Stimulated activated CD4-positive, alpha-beta T cell treated with anti-CD3 and anti-CD28 coated beads, Interleukin-4, amount 100 ng/mL, for 48 hours (primary cell): Measurements from ENCODE around the gene OR1I1.

Experiments used
- DNase-seq, 2 donors: peaks; one replicate each; pipeline ENCODE4 v3.0.0-alpha.2; 2020; ENCODE audit warnings: low read depth in 2 of 2

OR1I1 gene

DNA sequence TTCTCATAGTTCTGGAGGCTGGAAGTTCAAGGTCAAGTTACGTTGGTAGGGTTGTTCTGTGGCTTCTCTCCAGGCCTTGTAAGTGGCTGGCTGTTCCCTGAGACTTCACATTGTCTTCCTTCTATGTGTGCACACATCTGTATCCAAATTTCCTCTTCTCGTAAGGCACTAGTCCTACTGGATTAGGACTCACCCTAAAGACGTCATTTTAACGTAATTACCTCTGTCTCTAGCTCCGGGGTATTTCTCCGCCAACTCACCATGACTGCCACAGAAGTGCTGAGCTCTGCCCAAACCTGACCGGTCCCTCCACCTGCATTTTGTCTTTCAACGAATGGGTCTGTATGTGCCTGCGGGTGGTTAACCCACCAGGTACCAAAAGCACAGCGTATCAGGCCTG is 16.4 kb downstream of the OR1I1 start:
- no peak for DNase-seq

DNA sequence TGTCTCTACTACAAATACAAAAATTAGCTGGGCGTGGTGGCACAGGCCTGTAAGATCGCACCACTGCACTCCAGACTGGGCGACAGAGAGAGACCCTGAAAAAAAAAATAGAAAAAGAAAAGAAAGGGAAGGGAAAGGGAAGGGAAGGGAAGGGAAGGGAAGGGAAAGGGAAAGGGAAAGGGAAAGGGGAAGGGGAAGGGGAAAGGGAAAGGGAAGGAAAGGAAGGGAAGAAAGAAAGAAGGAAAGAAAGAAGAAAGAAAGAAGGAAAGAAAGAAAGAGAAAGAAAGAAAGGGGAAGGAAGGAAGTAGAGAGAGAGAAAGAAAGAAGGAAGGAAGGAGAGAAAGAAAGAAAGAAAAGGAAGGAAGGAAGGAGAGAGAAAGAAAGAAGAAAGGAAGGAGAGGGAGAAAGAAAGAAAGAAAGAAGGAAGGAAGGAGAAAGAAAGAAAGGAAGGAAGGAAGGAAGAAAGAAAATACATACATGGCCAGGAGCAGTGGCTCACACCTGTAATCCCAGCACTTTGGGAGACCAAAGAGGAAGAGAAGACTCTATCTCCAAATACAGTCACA is 17.1 kb downstream of the OR1I1 start:
- no peak for DNase-seq

DNA sequence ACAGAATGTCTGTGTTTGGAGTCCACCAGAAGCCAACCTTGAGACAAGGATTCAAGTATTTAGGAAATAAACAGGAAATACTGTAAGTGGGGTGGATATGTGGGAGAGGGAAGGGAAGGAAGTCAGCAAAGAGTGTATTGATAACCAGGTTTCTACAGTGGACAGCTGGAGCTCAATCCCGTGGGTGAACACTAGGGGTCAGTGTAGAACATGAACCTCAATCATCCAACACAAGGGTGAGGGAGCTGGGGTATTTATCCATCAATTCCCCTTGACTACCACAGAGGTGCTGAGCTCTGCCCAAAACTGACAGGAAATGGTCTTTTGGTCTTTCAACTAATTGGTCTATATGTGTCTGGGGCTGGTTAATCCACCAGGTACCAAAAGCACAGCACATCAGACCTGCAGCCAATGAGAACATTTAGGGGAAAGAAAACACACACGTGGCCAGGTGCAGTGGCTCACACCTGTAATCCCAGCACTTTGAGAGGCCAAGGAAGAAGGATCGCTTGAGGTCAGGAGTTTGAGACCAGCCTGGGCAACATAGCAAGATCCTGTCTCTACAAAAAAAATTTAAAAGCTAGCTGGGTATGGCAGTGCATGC is 19.6 kb downstream of the OR1I1 start:
- peak; percentile 31 to 59 for DNase-seq

DNA sequence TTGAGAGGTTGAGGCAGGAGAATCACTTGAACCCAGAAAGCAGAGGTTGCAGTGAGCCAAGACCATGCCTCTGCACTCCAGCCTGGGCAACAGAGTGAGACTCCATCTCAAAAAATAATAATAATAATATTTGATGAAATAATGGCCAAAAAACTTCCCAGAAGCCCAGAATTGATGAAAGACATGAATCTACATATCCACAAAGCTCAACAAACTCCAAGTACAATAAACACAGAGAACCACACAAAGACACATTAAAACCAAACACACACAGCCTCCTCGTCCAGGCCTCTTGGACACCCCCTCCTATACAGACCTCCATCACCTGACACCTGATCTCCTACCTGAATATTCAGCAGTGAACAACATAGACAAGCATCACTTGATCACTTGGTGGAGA is 22.0 kb downstream of the OR1I1 start:
- no peak for DNase-seq

DNA sequence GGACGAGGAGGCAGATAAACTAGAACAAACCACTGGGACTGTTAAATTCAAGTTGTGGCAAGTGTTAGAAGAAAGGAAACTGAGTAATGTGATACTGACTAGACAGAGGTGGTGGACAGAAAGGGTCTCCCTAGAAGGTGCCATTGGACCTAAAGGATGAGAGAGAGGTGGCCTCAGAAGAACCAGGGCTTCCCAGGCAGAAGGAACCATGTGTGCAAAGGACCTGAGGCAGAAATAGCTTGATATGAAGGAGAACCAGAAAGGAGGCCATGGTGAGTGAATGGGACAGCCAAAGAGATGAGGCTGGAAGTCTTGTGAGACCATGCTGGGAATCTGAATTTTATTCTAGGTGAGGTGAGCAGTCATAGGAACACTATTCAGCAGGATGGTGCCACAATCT is 22.4 kb downstream of the OR1I1 start:
- no peak for DNase-seq

DNA sequence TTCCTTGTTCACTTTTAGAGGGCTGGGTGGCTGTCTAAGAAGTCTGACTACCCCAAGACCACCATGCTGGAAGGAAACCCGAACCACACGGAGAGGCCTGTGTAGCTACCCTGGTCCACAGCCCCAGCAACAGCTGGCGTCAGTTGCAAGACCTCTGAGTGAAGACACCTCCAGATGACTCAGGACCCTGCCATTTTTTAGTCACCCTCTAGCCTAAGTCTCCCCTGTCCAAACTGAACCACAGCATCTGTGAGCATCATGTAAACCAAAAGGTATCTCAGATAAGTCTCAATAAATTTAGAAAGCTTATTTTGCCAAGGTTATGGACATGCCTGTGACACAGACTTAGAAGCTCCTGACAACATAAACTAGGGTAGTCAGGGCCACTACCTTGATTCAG is 23.0 kb downstream of the OR1I1 start:
- no peak for DNase-seq

DNA sequence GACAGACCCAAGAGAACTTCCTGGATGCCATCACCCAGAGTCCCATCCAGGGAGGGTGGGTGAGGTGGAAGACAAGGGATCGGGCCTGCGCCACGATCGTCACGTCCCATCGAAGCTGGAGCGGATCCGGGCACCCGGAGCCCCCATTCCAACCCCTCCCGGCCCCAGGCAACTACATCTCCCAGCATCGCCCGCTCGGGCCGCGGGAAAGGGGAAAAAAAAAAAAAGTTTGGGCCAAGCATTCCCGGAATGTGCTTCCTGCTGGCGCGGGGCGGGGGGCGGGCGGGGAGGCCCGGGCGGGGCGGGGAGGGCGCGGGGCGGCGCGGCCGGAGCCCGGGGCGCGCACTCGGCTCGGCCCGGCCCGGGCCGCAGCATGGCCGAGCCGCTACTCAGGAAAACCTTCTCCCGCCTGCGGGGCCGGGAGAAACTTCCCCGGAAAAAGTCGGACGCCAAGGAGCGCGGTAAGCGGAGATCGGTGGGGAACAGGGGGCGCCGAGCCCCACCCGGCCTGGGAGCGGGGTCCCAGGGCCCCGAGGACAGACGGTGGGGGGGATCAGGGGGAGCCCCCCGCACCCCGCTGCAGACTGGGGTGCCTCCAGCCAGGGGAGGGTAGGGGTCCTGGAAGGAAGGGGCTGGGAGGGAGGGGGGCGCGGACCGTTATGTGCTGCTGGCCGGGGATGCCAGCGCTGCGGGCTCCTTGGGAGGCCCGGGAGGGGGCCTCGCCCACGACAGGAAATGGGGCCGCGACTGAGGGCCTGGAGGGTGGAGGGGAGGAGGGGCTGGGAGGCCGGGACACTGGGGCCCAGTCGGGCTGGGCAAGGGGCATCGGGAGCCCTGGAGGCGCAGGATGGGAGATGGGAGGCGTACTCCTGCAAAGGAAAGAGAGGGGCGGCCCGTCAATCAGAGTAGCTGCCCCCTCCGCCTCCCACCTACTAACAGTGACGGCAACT is 25.3 kb downstream of the OR1I1 start, which contains the start of gene SYDE1:
TSS of gene SYDE1 (plus strand) at position 341 of the 950 bp plus-strand sequence. CDS start at position 374, 33 bp downstream.
- DNase-seq: peak; percentile 19 to 24

DNA sequence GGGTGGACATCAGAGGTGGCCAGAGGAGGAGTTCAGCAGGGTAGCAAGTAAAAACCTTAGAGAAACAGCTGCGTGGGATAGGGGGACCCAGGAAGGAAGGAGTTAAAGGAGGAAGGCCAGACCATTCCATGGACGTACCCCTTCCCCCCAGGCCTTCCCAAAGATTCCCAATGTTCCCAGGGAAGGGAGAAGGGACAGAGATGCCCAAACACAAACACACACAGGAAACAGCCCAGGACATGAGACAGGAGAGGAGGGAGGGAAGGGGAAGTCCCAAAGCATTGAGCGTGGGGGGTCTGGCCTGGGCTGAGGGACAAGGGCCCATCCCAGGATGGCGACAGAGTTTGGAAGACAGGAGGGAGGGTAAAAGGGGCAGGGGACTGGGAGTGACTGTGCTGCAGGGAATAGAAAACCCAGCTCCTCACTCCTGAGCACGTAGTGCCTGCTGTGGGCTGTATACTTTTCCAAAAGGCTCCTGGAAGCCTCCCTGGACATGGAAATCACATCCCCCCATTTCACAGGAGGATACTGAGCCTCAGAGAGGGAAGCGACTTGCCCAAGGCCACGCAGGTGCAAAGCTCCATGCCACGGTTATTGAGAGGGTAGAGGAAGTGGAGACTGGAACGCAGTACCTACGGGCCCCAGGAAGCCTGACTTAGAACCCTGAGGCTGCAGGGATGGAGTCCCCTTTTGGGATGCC is 26.3 kb downstream of the OR1I1 start:
- DNase-seq: no peak

DNA sequence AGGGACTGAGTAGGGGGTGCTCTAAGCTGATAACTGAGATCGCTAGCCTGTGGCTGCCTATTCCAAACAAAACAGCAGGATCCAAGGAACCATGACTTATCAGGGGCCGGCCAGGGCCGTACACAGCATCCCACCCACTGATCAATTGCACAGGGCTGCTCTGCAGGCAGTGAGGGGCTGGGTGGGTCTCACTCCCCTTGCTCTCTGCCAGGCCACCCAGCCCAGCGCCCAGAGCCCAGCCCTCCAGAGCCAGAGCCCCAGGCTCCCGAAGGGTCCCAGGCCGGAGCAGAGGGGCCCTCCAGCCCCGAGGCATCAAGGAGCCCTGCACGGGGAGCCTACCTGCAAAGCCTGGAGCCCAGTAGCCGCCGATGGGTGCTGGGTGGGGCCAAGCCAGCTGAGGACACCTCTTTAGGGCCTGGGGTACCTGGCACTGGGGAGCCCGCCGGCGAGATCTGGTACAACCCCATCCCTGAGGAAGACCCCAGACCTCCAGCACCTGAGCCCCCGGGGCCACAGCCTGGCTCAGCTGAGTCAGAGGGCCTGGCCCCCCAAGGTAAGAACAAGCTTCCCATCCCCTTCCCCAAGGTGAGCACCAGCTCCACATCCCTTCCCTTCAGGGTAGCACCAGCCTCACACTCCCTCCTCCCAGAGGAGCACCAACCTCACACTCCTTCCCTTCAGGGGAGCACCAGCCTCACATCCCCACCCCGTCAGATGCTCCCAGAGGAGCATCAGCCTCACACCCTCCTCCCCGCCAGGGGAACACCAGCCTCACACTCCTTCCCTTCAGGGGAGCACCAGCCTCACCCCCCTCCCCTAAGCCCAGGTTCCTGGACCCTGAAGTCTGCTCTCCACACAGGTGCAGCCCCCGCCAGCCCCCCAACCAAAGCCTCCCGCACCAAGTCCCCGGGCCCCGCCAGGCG is 27.1 kb downstream of the OR1I1 start:
- DNase-seq: no peak

DNA sequence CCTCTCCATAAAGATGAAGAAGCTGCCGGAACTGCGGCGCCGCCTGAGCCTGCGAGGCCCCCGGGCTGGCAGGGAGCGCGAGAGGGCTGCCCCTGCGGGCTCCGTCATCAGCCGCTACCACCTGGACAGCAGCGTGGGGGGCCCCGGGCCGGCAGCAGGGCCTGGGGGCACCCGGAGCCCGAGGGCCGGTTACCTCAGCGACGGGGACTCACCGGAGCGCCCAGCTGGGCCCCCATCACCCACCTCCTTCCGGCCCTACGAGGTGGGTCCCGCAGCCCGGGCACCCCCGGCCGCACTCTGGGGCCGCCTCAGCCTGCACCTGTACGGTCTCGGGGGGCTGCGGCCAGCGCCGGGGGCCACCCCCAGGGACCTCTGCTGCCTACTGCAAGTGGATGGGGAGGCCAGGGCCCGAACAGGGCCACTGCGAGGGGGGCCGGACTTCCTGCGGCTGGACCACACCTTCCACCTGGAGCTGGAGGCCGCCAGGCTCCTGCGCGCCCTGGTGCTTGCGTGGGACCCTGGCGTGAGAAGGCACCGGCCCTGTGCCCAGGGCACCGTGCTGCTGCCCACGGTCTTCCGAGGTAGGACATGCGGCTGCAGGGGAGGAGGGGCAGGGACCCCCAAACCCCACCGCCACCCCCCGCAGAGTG is 27.9 kb downstream of the OR1I1 start:
- no peak for DNase-seq

DNA sequence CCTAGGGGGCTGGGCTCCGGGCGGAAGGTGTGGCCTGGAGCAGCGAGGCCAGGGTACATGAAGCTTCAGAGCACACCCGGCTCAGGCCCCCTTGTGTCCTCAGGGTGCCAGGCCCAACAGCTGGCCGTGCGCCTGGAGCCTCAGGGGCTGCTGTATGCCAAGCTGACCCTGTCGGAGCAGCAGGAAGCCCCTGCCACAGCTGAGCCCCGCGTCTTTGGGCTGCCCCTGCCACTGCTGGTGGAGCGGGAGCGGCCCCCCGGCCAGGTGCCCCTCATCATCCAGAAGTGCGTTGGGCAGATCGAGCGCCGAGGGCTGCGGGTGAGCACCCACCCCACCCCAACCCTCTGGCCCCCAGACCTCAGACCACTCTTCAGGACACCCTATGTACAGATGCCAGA is 28.4 kb downstream of the OR1I1 start:
- no peak for DNase-seq

DNA sequence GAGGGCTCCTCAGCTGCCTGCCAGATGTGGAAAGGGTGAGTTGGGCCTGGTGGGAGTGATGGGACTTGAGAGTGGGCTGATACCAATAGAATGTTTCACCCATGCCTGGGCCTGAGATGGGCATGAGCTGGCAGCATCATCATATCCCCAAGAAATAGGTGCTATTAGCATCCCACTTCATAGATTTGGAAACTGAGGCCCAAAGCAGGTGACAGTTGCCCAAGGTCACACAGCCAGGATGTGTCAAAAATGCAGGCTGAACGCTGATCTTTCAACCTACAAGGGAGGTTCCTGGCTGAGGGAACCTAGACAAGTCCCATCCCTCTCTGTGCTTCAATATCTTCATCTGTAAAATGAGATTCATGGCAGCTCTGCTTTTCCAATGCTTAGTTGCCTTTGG is 29.7 kb downstream of the OR1I1 start:
- no peak for DNase-seq

DNA sequence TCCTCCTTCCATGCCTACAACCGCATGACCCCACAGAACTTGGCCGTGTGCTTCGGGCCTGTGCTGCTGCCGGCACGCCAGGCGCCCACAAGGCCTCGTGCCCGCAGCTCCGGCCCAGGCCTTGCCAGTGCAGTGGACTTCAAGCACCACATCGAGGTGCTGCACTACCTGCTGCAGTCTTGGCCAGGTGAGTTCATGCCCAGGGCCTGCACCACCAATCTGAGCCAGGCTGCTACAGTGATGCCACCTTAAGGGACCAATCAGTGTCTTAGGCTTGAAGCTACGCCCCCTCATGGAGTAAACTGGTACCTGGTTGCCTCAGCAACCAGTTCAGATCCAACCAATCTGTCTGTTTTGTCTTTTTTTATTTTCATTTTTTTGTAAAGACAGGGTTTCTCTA is 30.4 kb downstream of the OR1I1 start:
- no peak for DNase-seq

DNA sequence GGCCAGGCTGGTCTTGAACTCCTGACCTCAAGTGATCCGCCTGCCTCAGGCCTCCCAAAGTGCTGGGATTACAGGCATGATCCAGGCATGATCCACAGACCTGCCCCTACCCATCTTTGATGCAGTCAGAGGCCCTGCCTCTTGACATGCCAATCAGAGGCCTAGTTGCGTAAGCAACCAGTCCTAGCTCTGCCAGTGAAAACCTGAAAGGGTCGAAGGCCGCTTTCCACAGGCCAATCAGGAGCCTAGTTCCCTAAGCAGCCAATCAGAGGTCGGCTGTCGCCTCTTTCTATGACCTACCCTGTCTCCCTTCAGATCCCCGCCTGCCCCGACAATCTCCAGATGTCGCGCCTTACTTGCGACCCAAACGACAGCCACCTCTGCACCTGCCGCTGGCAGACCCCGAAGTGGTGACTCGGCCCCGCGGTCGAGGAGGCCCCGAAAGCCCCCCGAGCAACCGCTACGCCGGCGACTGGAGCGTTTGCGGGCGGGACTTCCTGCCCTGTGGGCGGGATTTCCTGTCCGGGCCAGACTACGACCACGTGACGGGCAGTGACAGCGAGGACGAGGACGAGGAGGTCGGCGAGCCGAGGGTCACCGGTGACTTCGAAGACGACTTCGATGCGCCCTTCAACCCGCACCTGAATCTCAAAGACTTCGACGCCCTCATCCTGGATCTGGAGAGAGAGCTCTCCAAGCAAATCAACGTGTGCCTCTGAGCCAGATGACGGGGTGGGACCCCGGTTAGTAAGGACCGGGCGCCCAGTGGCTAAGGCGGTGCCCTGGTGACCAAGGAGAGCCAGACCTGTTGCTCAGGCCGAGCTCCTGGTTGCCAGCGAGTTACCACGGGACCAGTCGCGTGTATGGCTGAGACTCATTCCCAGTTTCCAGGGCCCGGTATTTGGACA is 31.5 kb downstream of the OR1I1 start:
- no peak for DNase-seq

DNA sequence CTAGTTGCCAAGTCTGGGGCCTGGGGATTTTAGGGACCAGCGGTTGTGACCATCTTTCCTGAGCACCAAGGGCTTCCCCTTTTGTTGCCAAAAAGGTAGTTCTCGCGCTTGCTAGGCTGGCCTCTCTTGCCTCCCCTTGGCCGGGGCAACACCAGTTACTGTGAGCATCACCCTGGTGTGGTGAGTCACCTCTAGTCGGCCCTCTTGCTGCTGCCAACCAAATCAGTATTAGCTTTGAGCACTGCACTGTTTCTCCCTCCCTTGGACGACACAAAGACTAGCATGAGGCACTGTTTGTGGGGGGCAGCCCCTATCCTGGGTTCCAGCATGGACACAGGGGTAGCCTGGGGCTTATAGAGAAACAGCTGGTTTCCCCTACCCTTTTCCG is 32.1 kb downstream of the OR1I1 start:
- no peak for DNase-seq

DNA sequence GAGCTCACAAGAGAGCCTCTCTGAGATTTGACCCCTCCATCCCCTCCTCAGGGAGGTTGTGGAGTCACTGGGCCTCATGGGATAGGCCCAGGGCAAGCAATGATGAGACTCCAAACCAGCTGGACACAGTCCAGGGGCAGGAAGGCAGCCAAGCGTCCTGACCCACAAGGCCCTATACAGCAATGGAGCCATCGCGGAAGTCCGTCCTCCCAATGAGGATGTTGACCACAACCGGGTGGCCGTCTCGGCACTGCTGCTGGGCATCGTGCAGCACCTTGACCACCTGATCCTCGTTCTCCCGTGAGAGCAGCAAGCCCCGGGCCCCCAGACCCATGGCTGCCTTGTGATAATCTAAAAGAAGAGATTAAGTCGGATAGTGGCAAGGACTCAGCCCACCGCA is 33.1 kb downstream of the OR1I1 start:
- DNase-seq: no peak

DNA sequence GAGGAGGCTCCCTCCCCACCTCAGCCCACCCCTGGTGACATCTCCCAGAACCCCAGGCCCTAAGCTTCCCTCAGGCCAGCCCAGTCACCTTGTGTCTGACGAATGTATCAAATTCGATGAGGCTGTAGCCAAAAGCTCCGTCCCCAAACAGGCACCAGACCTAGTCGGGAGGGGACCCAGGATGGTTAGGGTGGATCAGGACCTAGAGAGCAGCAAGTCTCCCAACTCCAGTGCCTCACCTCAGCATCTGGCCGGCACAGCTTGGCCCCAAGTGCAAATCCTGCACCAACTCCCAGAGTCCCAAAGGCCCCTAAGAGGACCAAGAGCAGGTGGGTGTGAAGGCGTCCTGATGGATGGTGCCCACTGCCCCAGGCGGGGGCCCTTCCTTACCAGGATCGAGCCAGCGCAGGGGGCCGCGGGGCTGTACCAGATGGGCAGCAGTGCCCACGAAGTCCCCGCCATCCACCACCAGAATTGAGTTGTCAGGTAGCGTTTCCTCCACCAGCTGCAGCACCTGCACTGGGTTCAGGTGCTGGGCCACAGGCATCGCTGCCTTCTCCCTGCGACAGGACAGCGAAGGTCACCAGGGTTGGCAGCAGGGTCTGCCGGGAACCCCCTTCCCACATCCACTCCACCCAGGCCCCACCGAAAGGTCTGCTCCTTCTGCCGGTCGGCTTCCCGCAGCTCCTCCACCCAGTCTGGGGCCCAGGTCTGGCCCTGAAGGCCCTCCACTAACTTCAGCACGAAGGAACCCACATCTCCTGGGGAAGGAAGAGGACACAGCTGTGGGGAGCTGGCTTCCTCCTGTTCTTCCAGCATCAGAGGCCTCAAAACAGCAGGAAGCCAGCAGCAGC is 34.0 kb downstream of the OR1I1 start:
- DNase-seq: no peak

DNA sequence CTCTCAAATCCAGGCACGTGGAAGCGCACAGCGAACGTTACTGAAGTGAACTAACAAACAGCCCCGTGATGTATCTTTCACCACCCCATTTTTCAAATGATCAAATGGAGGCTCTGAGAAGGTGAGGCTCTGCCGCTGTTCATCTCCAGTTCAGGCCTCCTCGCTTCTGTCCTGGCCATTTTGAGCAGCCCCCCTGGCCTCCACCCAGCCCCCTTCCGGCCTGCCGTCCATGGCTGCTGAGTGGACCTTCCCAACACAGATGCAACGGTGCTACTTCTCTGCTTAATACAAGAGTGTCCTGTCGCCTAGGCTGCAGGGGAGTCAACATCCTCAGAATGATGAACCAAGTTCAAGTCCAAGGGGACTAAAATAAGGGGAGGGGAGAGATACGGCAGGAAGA is 34.8 kb downstream of the OR1I1 start:
- no peak for DNase-seq

DNA sequence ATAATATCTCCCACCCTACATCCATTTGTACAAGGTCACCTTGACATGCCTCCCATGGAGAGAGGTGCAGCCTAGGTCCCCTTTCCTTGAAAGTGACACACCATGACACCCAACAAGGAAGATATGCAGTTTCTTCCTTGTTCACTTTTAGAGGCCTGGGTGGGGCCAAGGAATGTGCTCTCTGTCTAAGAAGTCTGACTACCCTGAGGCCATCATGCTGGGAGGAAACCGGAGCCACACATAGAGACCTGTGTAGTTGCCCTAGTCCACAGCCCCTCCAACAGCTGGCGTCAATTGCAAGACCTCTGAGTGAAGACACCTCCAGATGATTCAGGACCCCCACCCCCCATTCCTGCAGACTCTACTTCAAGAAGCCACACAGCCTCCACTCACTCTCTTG is 36.2 kb downstream of the OR1I1 start:
- no peak for DNase-seq
